SK-N-SH (cell line): ENCODE data around the gene WDR7. TPM values are rescaled to one million over a fixed set of nuclear protein-coding genes. Genes with fewer than 3 reads are reported as not detected.

Source experiments
- CTCF ChIA-PET: fragments of 300-600, 350-600 bp; formaldehyde crosslinking; extraction: SDS; loops from one replicate; lab custom pipeline; 2021; lab: Yijun Ruan, JAX
- POLR2A ChIA-PET: fragments of 350-600 bp; sonication (Branson Sonifier 250); formaldehyde crosslinking; extraction: SDS; loops from one replicate; lab custom pipeline; 2020; ENCODE audit warnings: antibody characterized with exemption, inconsistent platforms; lab: Yijun Ruan, JAX
- DNase-seq: peaks from one replicate; pipeline ENCODE4 v3.0.0; 2012
- H2AFZ ChIP-seq: fragments of 200-600 bp; sonication (generic); 2 replicates; pipeline ENCODE4 v1.8.1; 2016; ENCODE audit warnings: antibody characterized with exemption, mild to moderate bottlenecking, low read depth
- H3F3A ChIP-seq: fragments of 200-600 bp; sonication (generic); replicated peaks from 2 replicates; pipeline ENCODE3; 2016; ENCODE audit warnings: antibody characterized with exemption, mild to moderate bottlenecking; ENCODE audit not compliant: insufficient read depth
- H3K27ac ChIP-seq, 2 experiments: fragments of 200-500 bp in 1 of 2; fragments of 200-600 bp in 1 of 2; sonication (Bioruptor generic) in 1 of 2; sonication (generic), shearing (Covaris generic) in 1 of 2; 2 replicates each; pipeline versions ENCODE4 v1.5.1 to v1.6.1; 2014 to 2016; ENCODE audit warnings: low read depth in 2 of 2, inconsistent platforms in 1 of 2, low read length in 1 of 2, mild to moderate bottlenecking in 1 of 2, mixed read lengths in 1 of 2
- H3K27me3 ChIP-seq: fragments of 200-600 bp; sonication (generic), shearing (Covaris generic); 2 replicates; pipeline ENCODE4 v1.6.1; 2016; ENCODE audit warnings: mixed run types; ENCODE audit not compliant: insufficient read depth
- H3K36me3 ChIP-seq, 2 experiments: fragments of 200-500 bp in 1 of 2; fragments of 200-600 bp in 1 of 2; sonication (Bioruptor generic) in 1 of 2; sonication (generic) in 1 of 2; replicated peaks in 1 of 2; 2 replicates each; pipeline versions ENCODE3 to v1.5.1; 2014 to 2016; ENCODE audit warnings: low read length in 1 of 2, mild to moderate bottlenecking in 1 of 2; ENCODE audit not compliant: insufficient read depth in 2 of 2, control insufficient read depth in 1 of 2
- H3K4me1 ChIP-seq, 2 experiments: fragments of 200-500 bp in 1 of 2; fragments of 200-600 bp in 1 of 2; sonication (Bioruptor generic) in 1 of 2; sonication (generic), shearing (Covaris generic) in 1 of 2; 2 replicates each; pipeline versions ENCODE4 v1.5.1 to v1.6.1; 2014 to 2016; ENCODE audit warnings: low read depth in 1 of 2, low read length in 1 of 2, mixed run types in 1 of 2; ENCODE audit not compliant: insufficient read depth in 2 of 2, control insufficient read depth in 1 of 2
- H3K4me2 ChIP-seq: fragments of 200-600 bp; sonication (generic), shearing (Covaris generic); 2 replicates; pipeline ENCODE4 v1.6.1; 2017; ENCODE audit warnings: mixed run types
- H3K4me3 ChIP-seq, 2 experiments: fragments of 200-500 bp in 1 of 2; fragments of 200-600 bp in 1 of 2; sonication (Bioruptor generic) in 1 of 2; sonication (generic), shearing (Covaris generic) in 1 of 2; 2 replicates each; pipeline versions ENCODE4 v1.5.1 to v1.8.1; 2014 to 2016; ENCODE audit warnings: low read depth in 2 of 2, inconsistent platforms in 1 of 2, low read length in 1 of 2, mild to moderate bottlenecking in 1 of 2, mixed read lengths in 1 of 2, moderate library complexity in 1 of 2
- H3K79me2 ChIP-seq: fragments of 200-600 bp; sonication (generic); 2 replicates; pipeline ENCODE4 v1.8.1; 2017; ENCODE audit warnings: mild to moderate bottlenecking; ENCODE audit not compliant: insufficient read depth
- H3K9ac ChIP-seq: fragments of 200-600 bp; sonication (generic); 2 replicates; pipeline ENCODE4 v1.6.1; 2017; ENCODE audit warnings: mixed run types
- H3K9me2 ChIP-seq: fragments of 200-600 bp; sonication (generic); 2 replicates; pipeline ENCODE4 v1.6.1; 2017; ENCODE audit warnings: mixed run types
- H3K9me3 ChIP-seq: fragments of 200-600 bp; sonication (generic); 2 replicates; pipeline ENCODE4 v1.6.1; 2017; ENCODE audit warnings: mixed run types, mild to moderate bottlenecking, moderate library complexity
- H4K20me1 ChIP-seq: fragments of 200-600 bp; sonication (generic); 2 replicates; pipeline ENCODE4 v1.6.1; 2017; ENCODE audit warnings: mild to moderate bottlenecking, mixed run types; ENCODE audit not compliant: insufficient read depth
- ELF1 ChIP-seq: IDR thresholded peaks from 2 replicates; pipeline ENCODE4 v1.4.0; 2012
- FOSL2 ChIP-seq: IDR thresholded peaks from 2 replicates; pipeline ENCODE4 v1.4.0; 2012; ENCODE audit warnings: low read depth, mild to moderate bottlenecking, moderate library complexity, borderline replicate concordance
- FOXJ3 ChIP-seq: sonication (generic); formaldehyde crosslinking; IDR thresholded peaks from 2 replicates; pipeline ENCODE4 v1.5.1; 2020; ENCODE audit warnings: mild to moderate bottlenecking, missing genetic modification reagents
- GATA2 ChIP-seq: sonication (generic); formaldehyde crosslinking; IDR thresholded peaks from 2 replicates; pipeline ENCODE4 v1.5.0; 2020; ENCODE audit warnings: mild to moderate bottlenecking, missing genetic modification reagents
- MAX ChIP-seq: IDR thresholded peaks from 2 replicates; pipeline ENCODE4 v1.4.0; 2012; ENCODE audit warnings: low read depth
- MEF2A ChIP-seq: IDR thresholded peaks from 2 replicates; pipeline ENCODE4 v1.4.0; 2012; ENCODE audit warnings: low read depth, borderline replicate concordance
- NFIC ChIP-seq: IDR thresholded peaks from 2 replicates; pipeline ENCODE4 v1.4.0; 2012; ENCODE audit warnings: borderline replicate concordance
- POLR2AphosphoS5 ChIP-seq: IDR thresholded peaks from 2 replicates; pipeline ENCODE4 v1.6.1; 2012; ENCODE audit warnings: low read depth, low read length
- RAD21 ChIP-seq: IDR thresholded peaks from 2 replicates; pipeline ENCODE4 v1.6.1; 2012; ENCODE audit warnings: mild to moderate bottlenecking, low read length
- SIN3A ChIP-seq: IDR thresholded peaks from 2 replicates; pipeline ENCODE4 v1.6.1; 2012; ENCODE audit warnings: low read depth, mild to moderate bottlenecking, low read length, moderate library complexity, borderline replicate concordance
- SMC3 ChIP-seq: IDR thresholded peaks from 2 replicates; pipeline ENCODE4 v1.6.1; 2012; ENCODE audit warnings: low read depth, low read length, improper control_type of control experiment
- TAF1 ChIP-seq: IDR thresholded peaks from 2 replicates; pipeline ENCODE4 v1.6.1; 2012; ENCODE audit warnings: low read depth, mild to moderate bottlenecking, low read length, moderate library complexity, borderline replicate concordance
- TCF12 ChIP-seq: IDR thresholded peaks from 2 replicates; pipeline ENCODE4 v1.4.0; 2012
- TEAD4 ChIP-seq: IDR thresholded peaks from 2 replicates; pipeline ENCODE4 v1.4.0; 2012; ENCODE audit warnings: mild to moderate bottlenecking, borderline replicate concordance; ENCODE audit not compliant: insufficient read depth
- USF2 ChIP-seq: fragments of 150-350 bp; IDR thresholded peaks from 2 replicates; pipeline ENCODE4 v1.6.1; 2017; ENCODE audit warnings: antibody characterized with exemption, low read length, low read depth, borderline replicate concordance
- YY1 ChIP-seq: IDR thresholded peaks from 2 replicates; pipeline ENCODE4 v1.4.0; 2012; ENCODE audit warnings: low read depth, mild to moderate bottlenecking
- WGBS: methylation state at CpG from one replicate; pipeline ENCODE4 v1.1.6; 2017; ENCODE audit warnings: low lambda C conversion rate; 5-methylcytosine and 5-hydroxymethylcytosine counted together
- polyA plus RNA-seq, 3 experiments: library from polyadenylated mRNA; depleted of rRNA; stranded (reverse); fragments of >200 nt; gene quantifications; 2 replicates each; pipeline ENCODE4 v1.2.3, GENCODE V29; 2012
- TF ChIP-seq, protein P1 (sequence below): fragments of 150-350 bp; IDR thresholded peaks from 2 replicates; pipeline ENCODE4 v1.6.1; 2016; ENCODE audit warnings: mild to moderate bottlenecking, low read depth, low read length
- TF ChIP-seq, protein P2 (sequence below): IDR thresholded peaks from 2 replicates; pipeline ENCODE4 v1.4.0; 2012; ENCODE audit warnings: low read depth, borderline replicate concordance

Gene WDR7
- polyA plus RNA-seq, 1 of the 3 experiments (the other 2 are of a cell fraction), result 4.1 TPM

DNA sequence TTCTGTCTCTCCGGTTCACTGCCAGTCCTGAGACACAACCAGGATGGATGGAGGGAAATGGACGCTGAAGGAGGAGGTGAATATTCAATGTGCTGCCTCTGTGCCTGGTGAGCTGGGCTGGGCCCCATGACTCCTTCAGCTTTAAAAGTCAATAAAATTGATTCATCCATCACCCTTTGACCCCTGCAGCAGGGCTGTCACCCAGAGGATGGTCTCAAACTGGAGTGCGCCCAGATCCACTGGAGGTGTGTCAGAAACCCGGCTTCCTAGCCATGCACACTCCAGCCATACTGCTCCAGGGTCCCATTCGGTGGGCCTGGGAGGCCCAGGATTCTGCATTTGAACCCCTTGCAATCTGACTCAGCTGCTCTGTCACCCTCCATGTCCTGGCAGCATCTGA is 401.6 kb downstream of the WDR7 start:
- Histone ChIP-seq H3F3A (no peaks in the 10 kb centered on the region), H3K27me3 (no peaks in the 10 kb centered on the region), H3K4me3 (no peak overlapping the region), H3K9me3 (no peaks in the 10 kb centered on the region), H4K20me1 (no peaks in the 10 kb centered on the region), H3K4me2 (no peak overlapping the region), H2AFZ (no peak overlapping the region), H3K9ac (no peak overlapping the region), H3K79me2 (no peaks in the 10 kb centered on the region), H3K27ac (no peak overlapping the region), H3K4me1 (peaks cover 0 to 30% of the 10 kb centered on the region in 2 experiments; a peak in 2 of 4 replicates), H3K9me2 (no peaks in the 10 kb centered on the region), H3K36me3 (no peaks in the 10 kb centered on the region)
- DNase-seq, result no peak
- WGBS, result 61% methylated on average over 2 of the region's 5 CpGs
- POLR2A ChIA-PET, result no interaction called here
- TF ChIP-seq SIN3A (no peak), USF2 (no peak), MEF2A (no peak), FOXJ3 (CRISPR knock-in tag) (no peak), TAF1 (no peak), TEAD4 (no peak), ELF1 (no peak), FOSL2 (no peak), TCF12 (no peak), YY1 (no peak), MAX (no peak), RAD21 (no peak), SMC3 (no peak), POLR2AphosphoS5 (no peak), NFIC (no peak), GATA2 (no peak)
- TF ChIP-seq, protein P1, sequence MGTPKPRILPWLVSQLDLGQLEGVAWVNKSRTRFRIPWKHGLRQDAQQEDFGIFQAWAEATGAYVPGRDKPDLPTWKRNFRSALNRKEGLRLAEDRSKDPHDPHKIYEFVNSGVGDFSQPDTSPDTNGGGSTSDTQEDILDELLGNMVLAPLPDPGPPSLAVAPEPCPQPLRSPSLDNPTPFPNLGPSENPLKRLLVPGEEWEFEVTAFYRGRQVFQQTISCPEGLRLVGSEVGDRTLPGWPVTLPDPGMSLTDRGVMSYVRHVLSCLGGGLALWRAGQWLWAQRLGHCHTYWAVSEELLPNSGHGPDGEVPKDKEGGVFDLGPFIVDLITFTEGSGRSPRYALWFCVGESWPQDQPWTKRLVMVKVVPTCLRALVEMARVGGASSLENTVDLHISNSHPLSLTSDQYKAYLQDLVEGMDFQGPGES, result no peak
- TF ChIP-seq, protein P2, sequence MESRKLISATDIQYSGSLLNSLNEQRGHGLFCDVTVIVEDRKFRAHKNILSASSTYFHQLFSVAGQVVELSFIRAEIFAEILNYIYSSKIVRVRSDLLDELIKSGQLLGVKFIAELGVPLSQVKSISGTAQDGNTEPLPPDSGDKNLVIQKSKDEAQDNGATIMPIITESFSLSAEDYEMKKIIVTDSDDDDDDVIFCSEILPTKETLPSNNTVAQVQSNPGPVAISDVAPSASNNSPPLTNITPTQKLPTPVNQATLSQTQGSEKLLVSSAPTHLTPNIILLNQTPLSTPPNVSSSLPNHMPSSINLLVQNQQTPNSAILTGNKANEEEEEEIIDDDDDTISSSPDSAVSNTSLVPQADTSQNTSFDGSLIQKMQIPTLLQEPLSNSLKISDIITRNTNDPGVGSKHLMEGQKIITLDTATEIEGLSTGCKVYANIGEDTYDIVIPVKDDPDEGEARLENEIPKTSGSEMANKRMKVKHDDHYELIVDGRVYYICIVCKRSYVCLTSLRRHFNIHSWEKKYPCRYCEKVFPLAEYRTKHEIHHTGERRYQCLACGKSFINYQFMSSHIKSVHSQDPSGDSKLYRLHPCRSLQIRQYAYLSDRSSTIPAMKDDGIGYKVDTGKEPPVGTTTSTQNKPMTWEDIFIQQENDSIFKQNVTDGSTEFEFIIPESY, result no peak
- CTCF ChIA-PET, result interaction anchor here (0.8 to 2.1 kb wide), 3 partner anchors 386 to 509 kb away, joined by 3 to 11 read pairs (median 5); no protein-coding TSS in a partner anchor
